Esophagus (tissue), 2 donors: ENCODE data around the gene FRMD4A. TPM values are rescaled to one million over a fixed set of nuclear protein-coding genes. Genes with fewer than 3 reads are reported as not detected.

Experiments used
- H3K27ac ChIP-seq, 2 donors: one replicate each; pipeline ENCODE4 v1.5.1; 2013; ENCODE audit warnings: low read depth in 2 of 2, mild to moderate bottlenecking in 2 of 2, inconsistent platforms in 1 of 2, low read length in 1 of 2, moderate library complexity in 1 of 2
- H3K27me3 ChIP-seq, 2 donors: one replicate each; pipeline ENCODE4 v1.6.1; 2013; ENCODE audit warnings: low read length in 2 of 2, control low read depth in 1 of 2, mild to moderate bottlenecking in 1 of 2; ENCODE audit not compliant: insufficient read depth in 2 of 2, control insufficient read depth in 1 of 2
- H3K36me3 ChIP-seq, 2 donors: one replicate each; pipeline ENCODE4 v1.6.1; 2013; ENCODE audit warnings: low read length in 1 of 2; ENCODE audit not compliant: control insufficient read depth in 2 of 2, insufficient read depth in 2 of 2
- H3K4me1 ChIP-seq, 2 donors: one replicate each; pipeline ENCODE4 v1.6.1; 2013; ENCODE audit warnings: low read length in 1 of 2; ENCODE audit not compliant: control insufficient read depth in 2 of 2, insufficient read depth in 2 of 2
- H3K4me3 ChIP-seq, 2 donors: one replicate each; pipeline ENCODE4 v1.5.1; 2013; ENCODE audit warnings: low read length in 2 of 2, mild to moderate bottlenecking in 2 of 2, low read depth in 1 of 2, moderate library complexity in 1 of 2
- H3K9me3 ChIP-seq, 2 donors: one replicate each; pipeline ENCODE4 v1.6.1; 2013; ENCODE audit warnings: mild to moderate bottlenecking in 2 of 2, low read depth in 1 of 2, low read length in 1 of 2, moderate library complexity in 1 of 2; ENCODE audit not compliant: control insufficient read depth in 2 of 2, insufficient read depth in 1 of 2
- WGBS, 2 donors: extraction: QIAGEN DNeasy Blood & Tissue Kit; methylation state at CpG; one replicate each; pipeline ENCODE4 v1.1.7; 2013; 5-methylcytosine and 5-hydroxymethylcytosine counted together
- polyA plus RNA-seq, 2 donors: library from polyadenylated mRNA; stranded (reverse); fragments of 200-250 nt; gene quantifications; one replicate each; pipeline ENCODE4 v1.2.3, GENCODE V29; 2013
- donor health status: healthy with polysubstance abuse.
- donor health status: Bipolar disorder and iron deficiency.

The FRMD4A gene
- polyA plus RNA-seq, 2 donors, result 9.3 to 12.6 TPM

DNA sequence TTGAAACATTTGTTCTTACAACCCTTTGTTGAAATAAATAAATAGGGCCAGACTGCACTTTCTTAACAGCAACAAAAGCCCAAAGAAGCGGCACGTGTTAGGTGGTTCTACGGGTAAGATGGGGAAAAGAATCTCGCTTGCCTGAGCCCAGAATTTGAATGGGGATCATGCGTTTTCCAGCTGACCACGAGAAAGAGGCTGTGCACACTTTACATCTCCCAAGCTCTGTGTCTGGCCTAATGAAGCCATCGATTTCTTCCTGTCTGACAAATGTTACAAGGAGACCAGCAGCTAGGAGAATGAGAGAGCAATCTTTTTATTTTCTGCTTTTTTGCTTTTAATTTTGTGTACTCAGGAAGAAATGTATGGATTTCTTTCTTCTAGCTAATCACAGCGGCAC is 52.2 kb downstream of the FRMD4A start:
- no peaks in the 10 kb centered on the region for H3K4me1 ChIP-seq
- H3K4me3 ChIP-seq, result no peak overlapping the region
- WGBS, 2 donors, result 78 to 80% methylated on average over 8 of the region's 8 CpGs
- peaks cover 0 to 3% of the 10 kb centered on the region in 2 donors for H3K9me3 ChIP-seq
- H3K27me3 ChIP-seq, result no peaks in the 10 kb centered on the region
- H3K27ac ChIP-seq, result no peak overlapping the region
- H3K36me3 ChIP-seq, result no peaks in the 10 kb centered on the region

DNA sequence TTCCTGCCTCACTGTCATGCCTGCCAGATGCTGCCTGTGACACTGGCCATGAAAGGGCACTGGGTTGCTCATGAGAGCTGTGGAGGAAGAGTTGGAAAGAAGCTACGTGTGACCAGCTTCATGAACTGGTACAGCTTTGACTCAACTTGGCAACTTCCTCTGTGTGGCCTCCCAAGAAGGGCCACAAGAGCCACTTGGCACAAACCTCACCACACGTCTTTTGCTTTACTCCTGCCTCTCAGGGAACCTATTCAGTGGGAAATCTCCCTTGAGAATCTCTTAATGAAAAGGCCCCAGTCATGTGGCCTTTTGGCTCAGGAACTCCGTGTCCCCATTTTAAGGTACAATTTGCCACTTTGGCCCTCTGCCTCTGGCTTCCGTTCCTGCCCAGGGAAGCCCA is 54.5 kb downstream of the FRMD4A start:
- 77 to 80% methylated on average over 4 of the region's 4 CpGs for WGBS, 2 donors
- no peaks in the 10 kb centered on the region for H3K27me3 ChIP-seq
- no peak overlapping the region for H3K27ac ChIP-seq
- no peaks in the 10 kb centered on the region for H3K36me3 ChIP-seq
- H3K9me3 ChIP-seq, result peaks cover 2 to 3% of the 10 kb centered on the region in 2 donors
- no peaks in the 10 kb centered on the region for H3K4me1 ChIP-seq
- H3K4me3 ChIP-seq, result no peak overlapping the region

DNA sequence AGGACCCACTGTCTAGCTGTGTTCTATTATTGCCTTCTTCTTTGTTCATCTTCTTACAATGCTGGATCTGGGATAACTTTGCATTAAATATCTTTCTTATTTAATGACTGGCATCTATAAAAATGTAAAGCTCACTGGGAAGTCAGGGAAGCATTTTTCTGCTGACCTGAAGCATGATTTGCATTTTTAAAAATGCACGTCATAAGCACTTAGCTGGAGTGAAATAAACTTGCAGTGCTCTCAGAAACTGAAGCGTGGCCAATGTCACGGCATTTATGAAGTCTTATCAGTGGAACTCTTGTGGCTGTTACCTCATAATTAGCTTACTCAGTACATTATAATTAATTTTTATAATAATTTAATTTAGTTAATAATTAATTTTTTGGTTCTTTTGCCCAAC is 59.1 kb downstream of the FRMD4A start:
- Histone ChIP-seq H3K4me3 (no peak overlapping the region), H3K9me3 (peaks cover 2 to 3% of the 10 kb centered on the region in 2 donors), H3K27ac (no peak overlapping the region), H3K36me3 (no peaks in the 10 kb centered on the region), H3K4me1 (no peaks in the 10 kb centered on the region), H3K27me3 (no peaks in the 10 kb centered on the region)
- 92 to 95% methylated on average over 3 of the region's 3 CpGs for WGBS, 2 donors

DNA sequence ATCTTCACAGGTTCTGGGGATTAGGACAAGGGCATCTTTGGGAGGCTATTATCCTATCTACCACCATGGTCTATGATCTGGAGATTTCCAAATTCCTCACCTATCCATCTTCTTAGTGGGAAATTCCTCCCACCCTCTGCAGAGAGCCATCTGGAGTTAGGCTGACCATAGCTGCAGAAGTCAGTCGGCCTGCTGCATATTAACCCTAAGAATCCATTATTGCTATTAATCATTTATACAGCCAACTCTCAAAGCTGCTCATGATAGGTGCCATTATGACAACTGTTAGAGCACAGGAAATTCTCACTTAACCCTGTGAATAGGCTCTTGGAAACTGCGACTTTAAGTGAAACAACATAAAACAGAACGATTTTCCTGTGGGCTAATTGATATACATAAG is 60.4 kb downstream of the FRMD4A start:
- WGBS, 2 donors, result 79 to 80% methylated on average over 3 of the region's 3 CpGs
- Histone ChIP-seq H3K4me1 (no peaks in the 10 kb centered on the region), H3K27ac (no peak overlapping the region), H3K27me3 (no peaks in the 10 kb centered on the region), H3K36me3 (no peaks in the 10 kb centered on the region), H3K4me3 (no peak overlapping the region), H3K9me3 (peaks cover 2 to 3% of the 10 kb centered on the region in 2 donors)

DNA sequence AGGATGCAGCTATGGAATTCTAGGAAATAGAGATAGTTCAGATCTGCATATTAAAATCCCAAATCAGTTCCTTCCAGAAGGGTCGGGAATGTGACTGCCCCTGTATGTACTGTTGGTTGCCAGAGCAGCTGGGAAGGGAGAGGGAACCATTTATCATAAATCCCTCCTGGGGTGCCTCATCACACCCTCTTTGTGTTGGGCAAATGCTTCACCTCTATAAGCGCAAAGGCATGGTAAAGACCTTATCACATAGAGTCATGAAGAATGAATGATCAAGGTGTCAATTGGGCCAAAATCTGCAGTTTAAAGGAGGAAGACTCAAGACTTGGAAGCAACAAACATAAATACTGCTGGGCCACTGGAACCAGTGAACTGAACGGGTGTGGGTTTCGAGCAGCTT is 65.0 kb downstream of the FRMD4A start:
- no peaks in the 10 kb centered on the region for H3K36me3 ChIP-seq
- no peaks in the 10 kb centered on the region for H3K27me3 ChIP-seq
- H3K9me3 ChIP-seq, result no peaks in the 10 kb centered on the region
- H3K27ac ChIP-seq, result no peak overlapping the region
- WGBS, 2 donors, result 90% methylated on average over 4 of the region's 4 CpGs
- no peak overlapping the region for H3K4me3 ChIP-seq
- H3K4me1 ChIP-seq, result no peaks in the 10 kb centered on the region

DNA sequence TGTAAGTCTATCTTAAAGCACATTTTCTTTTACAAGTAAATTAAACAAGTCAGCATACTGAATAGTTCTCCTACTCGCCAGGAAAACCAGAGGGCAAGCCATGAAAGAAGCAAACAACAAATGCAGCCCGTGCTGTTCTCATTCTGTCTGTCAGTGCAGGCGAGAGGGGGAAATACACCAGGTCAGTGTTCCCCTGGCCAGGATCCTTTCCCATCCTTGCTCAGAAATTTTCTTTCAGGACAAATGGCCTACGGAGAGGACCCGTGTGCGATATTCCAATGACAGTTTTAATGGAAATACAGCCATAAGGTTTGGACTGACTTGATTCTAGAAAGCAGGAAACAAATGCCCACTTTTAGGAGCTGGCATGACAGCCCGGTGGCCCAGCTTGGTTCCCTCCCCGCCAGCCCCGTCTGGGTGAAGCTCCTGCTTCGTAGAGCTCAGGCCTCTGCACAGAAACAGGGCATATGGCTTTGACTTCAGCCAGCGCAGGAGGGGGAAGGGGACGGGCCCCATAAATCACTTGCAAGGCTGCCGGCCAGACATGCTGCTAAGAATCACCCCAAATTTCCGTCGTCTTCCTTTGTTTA is 67.8 kb downstream of the FRMD4A start:
- Histone ChIP-seq H3K36me3 (no peaks in the 10 kb centered on the region), H3K4me3 (no peak overlapping the region), H3K27ac (no peak overlapping the region), H3K4me1 (no peaks in the 10 kb centered on the region), H3K9me3 (no peaks in the 10 kb centered on the region), H3K27me3 (no peaks in the 10 kb centered on the region)
- 80% methylated on average over 15 of the region's 15 CpGs for WGBS, 2 donors

DNA sequence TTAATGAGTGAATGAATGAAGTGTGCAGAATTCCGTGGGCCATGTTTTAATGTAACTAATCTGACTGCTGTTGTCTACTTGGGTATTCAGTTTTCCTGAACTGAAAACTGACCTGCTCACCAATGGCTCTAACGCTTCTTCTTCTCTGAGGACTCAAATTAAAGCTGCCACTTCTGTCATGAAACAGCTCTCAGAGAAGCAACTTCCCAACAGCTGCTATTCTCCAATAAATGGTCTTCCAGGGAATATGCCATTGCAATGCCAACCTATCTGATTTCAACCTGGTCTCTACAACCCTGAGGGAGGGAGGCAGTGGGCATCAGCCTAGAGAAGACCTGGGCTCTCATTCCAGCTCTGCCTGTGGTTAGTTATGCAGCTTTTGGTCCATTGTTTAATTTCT is 69.4 kb downstream of the FRMD4A start:
- no peak overlapping the region for H3K27ac ChIP-seq
- H3K27me3 ChIP-seq, result no peaks in the 10 kb centered on the region
- no peaks in the 10 kb centered on the region for H3K4me1 ChIP-seq
- no peaks in the 10 kb centered on the region for H3K36me3 ChIP-seq
- WGBS, 2 donors, result 79 to 83% methylated on average over 2 of the region's 2 CpGs
- no peak overlapping the region for H3K4me3 ChIP-seq
- H3K9me3 ChIP-seq, result no peaks in the 10 kb centered on the region

DNA sequence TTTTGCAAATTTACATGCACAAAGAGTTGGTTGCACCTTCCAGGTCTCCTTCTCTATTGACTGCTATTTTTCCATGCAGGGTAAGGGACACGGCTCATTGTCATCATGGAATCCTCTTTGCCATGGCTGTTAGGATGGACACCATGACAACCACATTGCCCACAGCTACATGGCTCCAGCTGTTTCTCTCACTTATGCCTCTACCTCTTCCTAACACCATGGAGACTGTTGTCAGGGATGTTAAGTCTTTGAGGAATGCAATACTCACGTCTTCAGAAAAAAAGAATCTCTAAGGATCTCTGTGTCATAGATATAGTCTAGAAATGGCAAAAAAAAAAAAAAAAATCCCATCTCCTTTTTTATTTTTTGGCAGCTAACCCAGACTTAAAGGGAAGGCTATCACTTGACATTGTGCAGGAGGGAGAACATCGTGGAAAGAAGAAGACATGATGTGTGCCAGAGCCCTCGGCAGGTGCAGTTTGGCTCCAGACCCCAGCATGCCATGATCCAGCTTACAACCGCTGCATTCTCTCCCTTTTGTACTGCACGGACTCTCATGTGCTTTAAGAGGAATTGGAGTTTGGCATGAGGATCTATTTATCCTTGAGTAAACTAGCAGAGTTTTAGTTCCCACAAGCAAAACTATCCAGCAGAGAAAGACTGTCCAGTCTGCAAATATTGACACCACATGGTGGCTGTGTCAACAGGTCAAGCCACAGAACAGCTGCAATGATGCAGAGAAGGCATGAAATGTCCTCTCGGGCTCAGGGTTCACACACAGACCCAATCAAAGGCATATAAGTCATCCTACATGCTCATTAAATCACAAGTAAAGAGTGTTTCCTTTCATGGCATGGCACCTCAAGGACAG is 70.8 kb downstream of the FRMD4A start:
- H3K27ac ChIP-seq, result no peak overlapping the region
- no peaks in the 10 kb centered on the region for H3K36me3 ChIP-seq
- H3K9me3 ChIP-seq, result no peaks in the 10 kb centered on the region
- WGBS, 2 donors, result 29 to 30% methylated on average over 7 of the region's 7 CpGs
- no peaks in the 10 kb centered on the region for H3K4me1 ChIP-seq
- no peaks in the 10 kb centered on the region for H3K27me3 ChIP-seq
- H3K4me3 ChIP-seq, result no peak overlapping the region

DNA sequence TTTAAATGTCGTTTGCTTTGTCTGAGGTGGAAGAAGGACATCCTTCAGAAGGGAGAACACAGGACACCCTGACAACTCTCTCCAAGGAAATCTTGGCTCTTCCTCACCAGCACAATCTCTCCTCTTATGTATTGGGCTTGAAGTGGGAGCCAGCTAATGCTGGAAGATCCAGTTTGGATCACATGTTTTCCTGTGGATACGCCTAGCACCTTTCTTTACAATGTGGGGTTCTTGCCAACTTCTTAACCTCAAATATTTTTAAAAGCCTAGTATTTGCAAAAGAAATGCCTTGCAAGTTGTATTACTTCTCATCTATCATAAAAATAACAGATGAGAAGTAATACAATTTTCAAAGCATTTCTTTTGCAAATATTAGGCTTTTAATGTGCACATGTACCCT is 76.4 kb downstream of the FRMD4A start:
- no peaks in the 10 kb centered on the region for H3K9me3 ChIP-seq
- H3K27ac ChIP-seq, result no peak overlapping the region
- 51 to 59% methylated on average over 2 of the region's 2 CpGs for WGBS, 2 donors
- no peaks in the 10 kb centered on the region for H3K4me1 ChIP-seq
- no peaks in the 10 kb centered on the region for H3K27me3 ChIP-seq
- no peaks in the 10 kb centered on the region for H3K36me3 ChIP-seq
- no peak overlapping the region for H3K4me3 ChIP-seq

DNA sequence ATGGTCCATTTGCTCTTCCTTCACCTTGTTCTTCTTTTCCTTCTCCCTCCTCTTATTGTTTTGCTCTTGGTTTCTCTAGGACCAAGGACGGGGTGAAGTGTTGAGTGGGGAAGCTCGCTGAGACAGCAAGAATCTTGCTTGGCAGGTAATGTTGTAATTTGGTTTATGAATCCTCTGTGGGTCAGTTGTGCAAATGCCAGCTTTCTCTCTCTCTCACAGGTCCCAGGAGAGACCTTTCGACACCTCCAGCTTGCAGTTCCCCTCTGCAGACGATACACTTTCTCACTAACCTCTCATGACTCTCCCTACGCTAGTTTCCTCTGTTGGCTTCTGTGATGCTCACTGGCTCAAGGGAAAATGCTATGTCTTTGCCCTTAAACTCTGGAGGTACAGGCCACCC is 77.0 kb downstream of the FRMD4A start:
- Histone ChIP-seq H3K27ac (no peak overlapping the region), H3K36me3 (no peaks in the 10 kb centered on the region), H3K27me3 (no peaks in the 10 kb centered on the region), H3K9me3 (no peaks in the 10 kb centered on the region), H3K4me3 (no peak overlapping the region), H3K4me1 (no peaks in the 10 kb centered on the region)
- WGBS, 2 donors, result 88 to 91% methylated on average over 5 of the region's 5 CpGs
